ENCODE results near the gene HLA-DMA. TPM values are rescaled to one million over a fixed set of nuclear protein-coding genes. Genes with fewer than 3 reads are reported as not detected.
A peak's percentile ranks its signal among the peaks of the same experiment; 100 is the strongest.

HLA-DMA gene
- total RNA-seq, 1 experiment from 2014 or later: 3.0 TPM

GRCh38 chr6:32973144-32974015, 20.5 kb upstream of the HLA-DMA start:
- no peaks in the 10 kb centered on the region for H3K9me3 ChIP-seq (ENCODE audit: low read length)
- intact Hi-C loops (cut with micrococcal nuclease): loop anchor here (5.0 kb wide), 1 partner anchor 776 kb away; no protein-coding TSS in a partner anchor
- no peak for ATAC-seq
- H3K79me2 ChIP-seq (ENCODE audit: low read length): peaks cover 84% of the 10 kb centered on the region
- ChIA-PET CTCF (interaction anchor here (1.9 kb wide), 1 partner anchor 11 kb away, joined by 11 read pairs; no protein-coding TSS in a partner anchor), POLR2A (ENCODE audit: unreplicated experiment) (interaction anchor here (0.6 to 0.7 kb wide), 2 partner anchors 41 to 1426 kb away, joined by 3 to 4 read pairs; partner anchors contain the start of gene NFKBIL1)
- H3K27ac ChIP-seq (ENCODE audit: low read length): no peak overlapping the region
- no peak overlapping the region for H2AFZ ChIP-seq (ENCODE audit: low read length)
- BruUV-seq (replicated peaks): no TSS peak
- H3K4me3 ChIP-seq (ENCODE audit: low read length): peak overlapping the region; percentile 98
- peak; percentile 27 for DNase-seq
- no peaks in the 10 kb centered on the region for H3K9me2 ChIP-seq (replicated peaks; ENCODE audit: low read length)
- H4K20me1 ChIP-seq (ENCODE audit: low read length): peaks cover 63% of the 10 kb centered on the region
- peaks cover 9% of the 10 kb centered on the region for H3F3A ChIP-seq (ENCODE audit: low read length, unreplicated experiment)
- TF ChIP-seq CTCF (conservative IDR thresholded peaks at IDR 0.05; ENCODE audit: low read depth, low read length) (no peak), EZH2phosphoT487 (IDR thresholded peaks at IDR 0.05; ENCODE audit: borderline replicate concordance, low read length) (no peak), EZH2 (IDR thresholded peaks at IDR 0.05; ENCODE audit: low read length, unreplicated experiment) (no peak)
- peak overlapping the region; percentile 82 for H3K9ac ChIP-seq (ENCODE audit: low read length)
- H3K27me3 ChIP-seq (ENCODE audit: low read length): no peaks in the 10 kb centered on the region
- H3K4me1 ChIP-seq (ENCODE audit: insufficient read depth, low read length): peaks cover 39% of the 10 kb centered on the region
- H3K36me3 ChIP-seq (ENCODE audit: low read depth, low read length): peaks cover 63% of the 10 kb centered on the region
- peak overlapping the region; percentile 94 for H3K4me2 ChIP-seq (ENCODE audit: low read length)

GRCh38 chr6:32972353-32973143, 19.7 kb upstream of the HLA-DMA start:
- H3K36me3 ChIP-seq (ENCODE audit: low read depth, low read length): peaks cover 55% of the 10 kb centered on the region
- intact Hi-C loops (cut with micrococcal nuclease): loop anchor here (5.0 kb wide), 1 partner anchor 775 kb away; no protein-coding TSS in a partner anchor
- CTCF ChIA-PET: interaction anchor here (0.5 to 2.2 kb wide), 4 partner anchors 12 to 1320 kb away, joined by 5 to 40 read pairs (median 12); partner anchors contain the start of gene HLA-DMA

More at GRCh38 chr6:32972353-32973143, 19.7 kb upstream of the HLA-DMA start:
- TSS peak; percentile 33 for BruUV-seq (replicated peaks)
- Histone ChIP-seq H4K20me1 (ENCODE audit: low read length) (peaks cover 54% of the 10 kb centered on the region), H2AFZ (ENCODE audit: low read length) (no peak overlapping the region), H3K4me3 (ENCODE audit: low read length) (peak overlapping the region; percentile 98), H3K9me2 (replicated peaks; ENCODE audit: low read length) (no peaks in the 10 kb centered on the region), H3K9me3 (ENCODE audit: low read length) (no peaks in the 10 kb centered on the region), H3F3A (ENCODE audit: low read length, unreplicated experiment) (peaks cover under 1% of the 10 kb centered on the region), H3K9ac (ENCODE audit: low read length) (peak overlapping the region; percentile 82), H3K27me3 (ENCODE audit: low read length) (no peaks in the 10 kb centered on the region), H3K27ac (ENCODE audit: low read length) (0 out of 2 replicates have a peak overlapping the region, but pooled peaks have one; percentile 99), H3K79me2 (ENCODE audit: low read length) (peaks cover 82% of the 10 kb centered on the region), H3K4me1 (ENCODE audit: insufficient read depth, low read length) (peaks cover 45% of the 10 kb centered on the region), H3K4me2 (ENCODE audit: low read length) (peak overlapping the region; percentile 94)
- ATAC-seq: no peak
- TF ChIP-seq EZH2phosphoT487 (IDR thresholded peaks at IDR 0.05; ENCODE audit: borderline replicate concordance, low read length): no peak
- no peak for TF ChIP-seq CTCF (conservative IDR thresholded peaks at IDR 0.05; ENCODE audit: low read depth, low read length)
- TF ChIP-seq EZH2 (IDR thresholded peaks at IDR 0.05; ENCODE audit: low read length, unreplicated experiment): no peak
- POLR2A ChIA-PET (ENCODE audit: unreplicated experiment): interaction anchor here (0.6 to 2.6 kb wide), 12 partner anchors 8 to 895 kb away, joined by 3 to 59 read pairs (median 8); partner anchors contain the start of genes HLA-DMA, PSMB9, RPS18 and TAP1
- no peak for DNase-seq

Data from PC-3 (cell line).